M059J (cell line): ENCODE measurements around the gene RARA. TPM values are rescaled to one million over a fixed set of nuclear protein-coding genes. Genes with fewer than 3 reads are reported as not detected.

Experiments used
- DNase-seq: peaks from one replicate; pipeline ENCODE4 v3.0.0-alpha.2; 2012; ENCODE audit warnings: low read depth
- total RNA-seq: library from RNA; depleted of rRNA; stranded (reverse); fragments of >200 nt; shearing (Covaris generic); gene quantifications from 2 replicates; pipeline ENCODE4 v1.2.3, GENCODE V29; 2014

Gene RARA
- total RNA-seq, 1 experiment from 2014 or later = 17.8 TPM

DNA sequence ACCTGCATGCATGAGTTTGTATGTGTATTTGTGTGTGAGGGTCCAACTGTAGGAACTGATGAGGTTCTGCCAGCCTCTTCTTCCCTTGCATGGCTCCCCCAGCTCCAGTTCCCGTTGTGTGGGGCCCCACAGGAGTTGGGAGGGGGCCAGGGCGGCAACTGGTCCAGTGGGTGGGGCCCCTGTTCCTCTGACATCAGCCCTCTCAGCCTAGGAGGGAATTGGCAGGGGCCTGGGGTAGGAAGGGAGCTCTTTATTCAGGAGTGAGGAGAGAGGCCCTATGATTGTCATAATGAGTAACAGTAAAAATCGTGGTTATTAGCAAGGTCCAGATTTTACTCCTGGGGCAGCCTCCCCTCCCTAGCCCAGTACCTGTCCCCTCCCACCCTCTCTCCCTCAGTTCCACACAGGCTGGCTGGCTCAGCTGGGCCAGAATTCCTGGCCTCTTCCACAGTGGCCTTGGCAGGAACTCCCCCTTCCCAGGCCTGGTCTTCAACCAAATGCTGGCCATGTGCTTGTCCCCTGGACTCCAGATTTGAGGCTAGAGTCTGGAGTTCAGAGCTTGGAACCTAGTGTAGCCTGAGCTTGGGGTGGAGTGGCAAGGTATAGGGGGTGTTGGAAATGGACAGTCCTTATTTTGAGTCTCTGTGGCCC lies 18.9 kb downstream of the RARA start:
- no peak for DNase-seq

- DNase-seq = no peak
Measured at GRCh38 chr17:40328386-40328766, 19.4 kb downstream of the RARA start.

DNA sequence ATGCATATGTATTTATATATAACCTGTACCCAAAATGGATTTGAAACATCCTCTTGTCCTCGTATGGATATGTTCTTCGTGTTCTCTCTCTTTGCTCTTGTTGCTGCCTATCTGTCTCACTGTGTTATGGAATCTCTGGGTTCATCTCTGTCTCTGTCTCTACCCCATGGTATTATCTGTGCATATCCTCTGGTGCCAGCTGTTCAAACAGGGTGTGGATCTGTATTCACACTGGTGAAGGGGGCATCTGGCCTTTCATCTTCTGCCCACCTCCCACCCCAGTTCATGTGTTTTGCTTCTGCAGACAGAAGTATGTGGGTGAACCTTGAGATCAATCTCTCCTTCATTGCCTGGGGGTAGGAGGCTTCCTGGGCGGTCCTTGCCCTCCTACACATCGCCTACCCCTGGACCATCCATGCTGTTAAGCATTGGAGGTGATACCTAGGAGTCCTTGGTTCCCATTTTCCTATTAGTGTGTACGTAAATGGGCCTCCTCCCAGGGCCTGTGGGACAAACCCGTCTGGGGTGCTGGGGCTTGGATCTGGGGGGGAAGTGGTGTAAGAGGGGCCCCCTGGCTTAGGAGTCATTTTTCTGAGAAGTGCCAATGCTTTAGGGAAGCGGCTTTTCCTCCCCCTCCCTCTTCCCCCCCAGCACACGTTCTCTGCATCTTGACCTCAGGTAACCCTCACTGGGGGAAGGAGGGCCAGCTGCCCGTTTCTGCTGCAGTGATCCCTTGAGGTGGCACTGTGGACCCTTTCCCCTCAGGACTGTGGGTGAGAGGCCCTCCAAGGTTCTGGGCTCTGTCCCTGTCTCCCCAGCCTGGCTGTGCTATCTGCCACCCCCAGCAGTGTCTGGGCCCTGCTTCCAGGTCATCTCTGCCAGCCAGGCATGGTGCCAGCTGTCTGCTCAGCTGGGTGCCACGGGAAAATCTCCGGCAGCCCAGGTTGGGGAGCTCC lies 21.1 kb downstream of the RARA start:
- peak; percentile 60 for DNase-seq

DNA sequence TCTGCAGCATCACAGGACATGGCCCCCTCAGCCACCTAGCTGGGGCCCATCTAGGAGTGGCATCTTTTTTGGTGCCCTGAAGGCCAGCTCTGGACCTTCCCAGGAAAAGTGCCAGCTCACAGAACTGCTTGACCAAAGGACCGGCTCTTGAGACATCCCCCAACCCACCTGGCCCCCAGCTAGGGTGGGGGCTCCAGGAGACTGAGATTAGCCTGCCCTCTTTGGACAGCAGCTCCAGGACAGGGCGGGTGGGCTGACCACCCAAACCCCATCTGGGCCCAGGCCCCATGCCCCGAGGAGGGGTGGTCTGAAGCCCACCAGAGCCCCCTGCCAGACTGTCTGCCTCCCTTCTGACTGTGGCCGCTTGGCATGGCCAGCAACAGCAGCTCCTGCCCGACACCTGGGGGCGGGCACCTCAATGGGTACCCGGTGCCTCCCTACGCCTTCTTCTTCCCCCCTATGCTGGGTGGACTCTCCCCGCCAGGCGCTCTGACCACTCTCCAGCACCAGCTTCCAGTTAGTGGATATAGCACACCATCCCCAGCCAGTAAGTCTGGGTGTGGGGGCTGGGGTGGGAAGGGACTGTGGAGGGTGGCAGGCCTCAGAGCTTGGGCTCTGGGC lies 22.0 kb downstream of the RARA start:
- DNase-seq = no peak

DNA sequence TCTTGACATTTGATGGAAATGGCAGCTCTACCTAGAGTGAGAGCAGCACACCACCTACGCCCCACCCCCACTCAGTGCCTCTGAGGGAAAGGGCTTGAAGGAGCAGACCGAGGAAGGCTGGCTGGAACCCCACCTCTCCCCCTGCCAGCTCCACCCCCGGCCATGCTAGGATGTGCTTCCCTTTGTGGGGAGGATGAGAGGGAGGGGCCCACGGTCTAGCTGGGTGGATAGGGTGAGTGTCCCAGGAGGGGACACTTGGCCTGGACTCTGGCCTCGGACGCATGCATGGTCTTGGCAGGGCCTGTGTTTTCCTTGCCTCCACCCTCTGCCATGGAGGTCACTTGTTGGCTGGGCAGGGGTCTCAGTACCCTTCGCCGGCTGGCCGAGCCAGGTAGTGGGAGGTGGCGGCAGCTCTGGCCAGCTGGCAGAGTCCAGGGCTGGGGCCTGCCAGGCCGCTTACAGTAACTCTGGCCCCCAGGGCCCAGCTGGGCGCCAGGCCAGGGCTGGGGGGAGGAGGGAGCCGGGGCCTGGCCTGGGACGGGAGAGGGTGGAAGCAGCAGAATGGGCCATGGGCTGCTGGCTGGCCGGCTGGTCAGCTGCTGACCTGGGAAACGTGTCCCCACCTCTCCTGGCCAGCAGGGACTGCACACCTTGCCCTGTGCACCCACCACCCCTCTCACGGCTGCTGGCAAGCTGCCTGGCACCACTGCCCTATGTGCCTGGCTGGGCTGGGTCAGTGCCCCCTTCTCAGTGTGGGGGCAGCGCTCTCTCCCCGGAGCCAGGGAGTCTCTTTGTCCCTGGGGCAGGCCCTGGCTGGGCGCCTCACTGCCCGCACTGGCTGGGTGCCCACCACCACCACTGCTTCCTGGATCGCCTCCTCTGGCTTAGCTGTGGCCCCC lies 23.0 kb downstream of the RARA start:
- DNase-seq = peak; percentile 95

GRCh38 chr17:40333781-40334448 lies 24.9 kb downstream of the RARA start:
- no peak for DNase-seq

- no peak for DNase-seq
Measured at GRCh38 chr17:40335620-40336019, 26.6 kb downstream of the RARA start.

DNA sequence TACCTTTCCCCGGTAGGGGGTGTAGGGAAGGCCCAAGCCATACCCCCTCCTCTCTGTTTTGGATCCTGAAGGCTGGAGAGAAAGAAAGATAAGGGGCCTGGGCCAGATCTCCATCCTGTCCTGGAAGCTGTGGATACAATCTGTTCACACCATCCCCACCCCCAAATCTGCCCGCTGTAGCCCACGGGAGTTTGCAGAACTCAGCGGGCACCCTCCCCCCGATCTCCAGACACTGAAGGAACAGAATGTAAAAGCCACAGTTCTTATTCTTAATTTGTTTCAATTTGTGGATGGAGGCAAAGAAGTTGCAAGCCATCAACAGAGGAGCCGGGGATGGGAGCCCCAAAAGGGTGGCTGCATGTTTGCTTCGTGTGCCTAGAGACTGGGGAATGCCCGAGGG lies 28.4 kb downstream of the RARA start:
- DNase-seq = no peak

GRCh38 chr17:40338058-40338457 lies 29.1 kb downstream of the RARA start:
- DNase-seq = no peak

- DNase-seq = no peak
Measured at GRCh38 chr17:40338941-40339649, 30.1 kb downstream of the RARA start.

DNA sequence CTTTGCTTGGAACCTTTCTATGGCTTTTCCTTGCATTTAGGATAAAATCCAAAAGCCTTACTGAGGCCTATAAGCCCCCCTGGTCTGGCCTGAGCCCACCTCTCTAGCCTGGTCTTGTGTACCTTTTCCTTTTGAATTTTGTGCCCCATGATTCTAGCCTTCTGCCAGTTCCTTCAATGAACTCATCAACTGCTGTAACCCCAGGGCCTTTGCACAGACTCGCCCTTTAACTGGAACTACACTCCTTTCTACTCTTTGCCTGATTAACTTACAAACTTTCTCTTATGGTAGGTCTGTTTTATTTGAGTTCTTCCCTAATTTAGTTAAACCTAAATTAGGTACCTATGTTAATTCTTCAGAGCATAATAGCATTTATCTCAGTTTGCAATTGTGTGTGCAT lies 31.3 kb downstream of the RARA start:
- no peak for DNase-seq

- peak; percentile 87 for DNase-seq
Measured at GRCh38 chr17:40340880-40341807, 32.2 kb downstream of the RARA start.

- DNase-seq = peak; percentile 67
Measured at GRCh38 chr17:40341808-40342503, 33.0 kb downstream of the RARA start.

DNA sequence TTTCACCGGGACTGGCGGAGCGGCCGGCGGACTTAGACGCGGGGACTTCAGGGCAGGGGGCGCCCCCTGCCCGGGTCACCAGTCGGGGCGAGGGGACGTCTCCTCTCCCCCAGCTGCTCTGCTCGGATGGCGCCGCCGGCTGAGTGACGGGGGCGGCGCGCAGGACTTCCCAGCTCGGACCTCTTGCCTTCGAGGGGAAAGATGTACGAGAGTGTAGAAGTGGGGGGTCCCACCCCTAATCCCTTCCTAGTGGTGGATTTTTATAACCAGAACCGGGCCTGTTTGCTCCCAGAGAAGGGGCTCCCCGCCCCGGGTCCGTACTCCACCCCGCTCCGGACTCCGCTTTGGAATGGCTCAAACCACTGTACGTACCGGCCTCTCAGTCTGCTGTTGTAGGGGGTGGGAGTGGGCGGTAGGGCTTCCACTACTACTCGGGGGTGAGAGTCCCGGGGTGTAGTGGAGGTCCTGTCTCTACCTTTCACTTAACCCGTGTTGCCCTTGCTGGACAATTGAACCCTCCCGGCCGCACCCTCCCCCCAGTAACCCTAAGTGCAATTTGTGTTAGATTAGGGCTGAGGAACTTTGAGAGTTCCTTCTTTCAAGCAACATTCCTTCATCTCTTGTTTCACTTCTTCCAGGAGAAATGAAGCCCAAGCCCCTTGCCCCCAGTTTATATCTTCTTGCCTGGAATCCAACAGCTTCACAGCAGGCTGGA lies 33.7 kb downstream of the RARA start:
- DNase-seq = no peak

GRCh38 chr17:40343219-40344119 lies 34.5 kb downstream of the RARA start:
- no peak for DNase-seq

DNA sequence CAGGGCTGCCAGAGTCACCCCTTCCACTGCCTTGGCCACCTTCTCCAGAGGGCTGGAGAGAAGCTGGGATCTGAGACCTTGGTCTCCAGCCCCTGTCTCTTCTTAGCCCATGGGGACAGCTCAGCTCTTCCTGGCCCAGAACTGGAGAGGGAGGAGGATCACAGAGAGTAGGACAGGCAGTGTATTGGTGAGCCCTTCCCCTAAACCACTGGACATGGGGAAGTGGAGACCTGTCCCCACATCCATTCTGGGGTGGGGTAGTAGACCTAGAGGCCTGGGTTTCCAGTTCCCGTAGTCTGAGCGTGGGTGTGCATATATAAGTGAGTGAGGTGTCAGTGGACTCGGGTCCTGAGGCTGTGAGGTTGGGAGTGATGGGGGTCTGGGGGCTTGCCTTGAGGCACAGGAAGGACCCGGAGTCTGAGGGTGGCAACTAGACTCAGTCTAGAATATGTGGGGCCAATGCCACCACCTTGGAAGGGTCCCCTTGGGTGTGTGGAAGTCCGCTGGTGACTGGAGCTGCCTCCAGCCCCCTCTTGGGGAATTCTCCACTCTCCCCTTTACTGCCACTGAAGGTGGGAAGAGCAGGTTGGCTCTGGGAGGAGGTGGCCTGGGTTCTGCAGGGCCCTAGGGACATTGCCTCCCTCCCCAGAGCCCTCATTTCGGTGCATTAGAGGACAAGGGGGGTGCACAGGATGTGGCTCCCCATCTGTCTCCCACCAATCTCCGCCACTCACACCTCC lies 35.6 kb downstream of the RARA start:
- DNase-seq = no peak
